ENCODE data around the gene TJAP1.

TJAP1 gene

DNA sequence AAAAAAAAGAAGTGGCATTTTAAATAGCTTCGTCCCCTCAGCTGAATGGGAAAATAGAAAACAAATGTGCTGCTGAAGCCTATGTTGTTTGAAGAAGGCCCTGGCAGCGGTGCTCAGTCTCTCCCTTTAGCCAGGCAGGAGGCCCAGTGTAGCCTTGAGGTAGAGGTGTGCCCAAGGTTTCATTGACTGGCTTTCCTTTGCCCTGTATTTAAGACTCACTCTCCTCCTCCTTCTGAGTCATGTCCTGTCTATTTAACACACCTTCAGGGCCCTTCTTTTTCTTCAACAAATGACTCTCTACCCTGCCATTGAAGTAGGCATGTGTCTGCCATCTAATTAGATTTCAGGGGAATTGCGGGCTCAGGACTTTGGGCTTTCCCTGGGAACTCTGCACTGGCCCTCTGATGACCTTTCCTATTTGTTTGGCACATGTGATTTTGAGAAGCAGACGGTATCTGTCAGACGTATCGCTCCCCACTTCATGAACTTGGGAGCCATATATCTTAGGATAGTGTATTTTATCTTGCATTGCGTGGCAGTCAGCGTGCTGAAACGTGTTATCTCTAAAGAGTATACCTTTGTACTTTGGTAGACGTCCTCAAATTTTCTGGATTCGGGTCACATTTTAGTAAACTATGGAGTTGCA, 4.3 kb downstream of the TJAP1 start:
- no peaks in the 10 kb centered on the region for H3K9me3 ChIP-seq (ENCODE audit: control insufficient read depth, insufficient read depth, low read depth, low read length)
- peaks cover 0 to 29% of the 10 kb centered on the region in 2 experiments; a peak in 2 of 3 replicates for H3K36me3 ChIP-seq (ENCODE audit: control insufficient read depth in 2 of 2, insufficient read depth in 1 of 2, low read length in 2 of 2)
- H3K27ac ChIP-seq (ENCODE audit: extremely low read depth, low read depth, low read length) = no peak overlapping the region
- peaks cover 8% of the 10 kb centered on the region for H3K4me1 ChIP-seq (ENCODE audit: control insufficient read depth, insufficient read depth, low read length)
- TF ChIP-seq ZNF335 (tag by site-specific recombination; conservative IDR thresholded peaks at IDR 0.05) = 0 out of 2 replicates have a peak, but pooled peaks have one; percentile 10
- TF ChIP-seq ZNF830 (tag by site-specific recombination; IDR thresholded peaks at IDR 0.05; ENCODE audit: low read depth) = no peak
- H3K4me3 ChIP-seq (ENCODE audit: low read depth, low read length) = no peak overlapping the region
- POLR2A ChIA-PET = interaction anchor here (0.6 to 1.5 kb wide), 4 partner anchors 35 to 99 kb away, joined by 3 to 11 read pairs (median 4); partner anchors contain the start of genes POLR1C and YIPF3
- CTCF ChIA-PET = interaction anchor here (0.6 to 2.6 kb wide), 5 partner anchors 24 to 535 kb away, joined by 3 to 11 read pairs (median 4); no protein-coding TSS in a partner anchor

DNA sequence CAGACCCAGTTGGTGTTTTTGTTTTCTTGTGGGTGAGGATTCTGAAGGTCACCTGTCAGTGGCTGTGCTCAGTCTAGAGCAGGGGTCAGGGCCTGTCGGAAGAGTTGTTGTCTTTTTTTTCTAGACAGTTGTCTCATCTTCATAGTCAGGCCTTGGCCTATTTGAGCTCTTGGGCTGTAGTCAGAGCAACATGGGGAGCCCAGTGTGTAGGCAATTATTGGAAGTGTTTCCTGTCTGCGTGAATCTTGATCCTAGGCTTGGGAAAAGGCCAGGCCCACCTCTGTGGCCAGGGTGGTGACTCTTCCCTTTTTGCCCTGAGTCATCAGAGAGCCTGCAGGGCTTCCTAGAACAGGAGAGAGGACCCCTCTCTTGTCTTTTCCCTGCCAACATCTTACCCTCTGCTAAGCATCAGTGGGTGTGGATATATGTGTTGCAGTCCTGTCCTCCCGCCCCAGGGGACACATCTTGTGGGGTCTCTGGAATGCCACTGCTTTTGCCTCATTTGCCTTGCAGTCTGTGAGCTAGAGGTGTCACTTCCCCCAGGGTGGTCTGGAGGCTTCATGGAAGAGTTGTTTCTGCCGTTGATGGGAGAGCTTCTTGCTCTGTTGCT, 11.4 kb downstream of the TJAP1 start:
- TF ChIP-seq KLF10 (tag by site-specific recombination; IDR thresholded peaks at IDR 0.05) = no peak
- peak; percentile 59 for TF ChIP-seq ZIC2 (tag by site-specific recombination; IDR thresholded peaks at IDR 0.05)
- no peak for TF ChIP-seq ZNF324 (tag by site-specific recombination; IDR thresholded peaks at IDR 0.05)
- TF ChIP-seq ZNF121 (tag by site-specific recombination; IDR thresholded peaks at IDR 0.05) = no peak
- H3K4me3 ChIP-seq (ENCODE audit: low read depth, low read length) = no peak overlapping the region
- H3K27ac ChIP-seq (ENCODE audit: extremely low read depth, low read depth, low read length) = no peak overlapping the region
- no peaks in the 10 kb centered on the region for H3K9me3 ChIP-seq (ENCODE audit: control insufficient read depth, insufficient read depth, low read depth, low read length)
- CTCF ChIA-PET = interaction anchor here (0.6 to 11.2 kb wide), 3 partner anchors 18 to 31 kb away, joined by 3 to 142 read pairs (median 26); partner anchors contain the start of gene LRRC73
- POLR2A ChIA-PET = interaction anchor here (2.1 kb wide), 1 partner anchor 11 kb away, joined by 13 read pairs; the partner anchor contains the start of gene TJAP1
- no peaks in the 10 kb centered on the region for H3K4me1 ChIP-seq (ENCODE audit: control insufficient read depth, insufficient read depth, low read length)
- peaks cover 0 to 35% of the 10 kb centered on the region in 2 experiments; a peak in 2 of 3 replicates for H3K36me3 ChIP-seq (ENCODE audit: control insufficient read depth in 2 of 2, insufficient read depth in 1 of 2, low read length in 2 of 2)

DNA sequence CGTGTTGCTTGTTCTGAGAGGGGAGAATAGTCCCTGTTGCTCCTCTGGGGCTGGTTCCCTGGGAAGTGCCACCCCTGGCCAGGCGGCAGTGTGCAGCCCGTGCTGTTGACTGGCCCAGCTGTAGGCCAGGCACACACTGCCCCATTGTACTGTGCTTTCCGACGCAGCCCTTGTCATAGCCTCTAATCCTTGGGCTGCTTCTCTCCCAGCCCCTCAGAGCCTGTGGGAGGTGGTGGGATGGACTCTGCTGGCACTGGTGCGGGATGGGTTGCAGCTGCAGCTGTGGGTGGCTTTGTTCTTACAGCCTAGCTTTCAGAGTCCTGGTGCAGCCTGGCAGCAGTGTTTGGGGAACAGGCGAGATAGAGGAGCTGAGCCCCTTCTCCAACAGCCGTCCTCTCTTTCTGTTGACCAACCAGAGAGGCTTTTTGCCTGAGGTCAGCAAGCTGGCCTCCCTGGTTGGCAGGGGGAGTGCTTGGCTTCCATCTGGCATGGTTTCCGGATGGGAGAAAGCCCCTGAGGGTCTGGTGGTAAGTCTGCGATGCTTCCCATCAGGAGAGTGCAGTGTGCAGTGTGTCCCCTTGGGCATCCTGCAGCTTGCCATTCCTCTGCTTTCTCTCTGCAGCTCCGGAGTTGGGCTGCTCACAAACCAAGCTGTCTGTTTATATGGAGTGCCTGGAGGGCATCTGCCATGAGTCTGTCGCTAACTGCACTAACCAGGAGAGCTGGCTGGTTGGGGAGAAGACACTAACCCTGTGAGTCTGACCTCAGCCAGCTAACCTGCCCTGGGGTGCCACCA, 12.1 kb downstream of the TJAP1 start:
- no peaks in the 10 kb centered on the region for H3K9me3 ChIP-seq (ENCODE audit: control insufficient read depth, insufficient read depth, low read depth, low read length)
- H3K27ac ChIP-seq (ENCODE audit: extremely low read depth, low read depth, low read length) = no peak overlapping the region
- TF ChIP-seq ZNF121 (tag by site-specific recombination; IDR thresholded peaks at IDR 0.05) (no peak), ZNF560 (tag by site-specific recombination; IDR thresholded peaks at IDR 0.05; ENCODE audit: borderline replicate concordance) (no peak), ZNF146 (tag by site-specific recombination; IDR thresholded peaks at IDR 0.05) (no peak), EGR2 (tag by site-specific recombination; IDR thresholded peaks at IDR 0.05; ENCODE audit: low read depth) (peak; percentile 76), ZFHX2 (tag by site-specific recombination; conservative IDR thresholded peaks at IDR 0.05) (peak; percentile 81), ZNF561 (tag by site-specific recombination; IDR thresholded peaks at IDR 0.05; ENCODE audit: borderline replicate concordance) (no peak), ZNF354C (tag by site-specific recombination; IDR thresholded peaks at IDR 0.05; ENCODE audit: borderline replicate concordance, low read depth) (no peak)
- POLR2A ChIA-PET = interaction anchor here (0.8 to 2.1 kb wide), 3 partner anchors 9 to 34 kb away, joined by 3 to 13 read pairs (median 4); partner anchors contain the start of genes DLK2 and TJAP1
- no peak overlapping the region for H3K4me3 ChIP-seq (ENCODE audit: low read depth, low read length)
- no peaks in the 10 kb centered on the region for H3K4me1 ChIP-seq (ENCODE audit: control insufficient read depth, insufficient read depth, low read length)
- peaks cover 0 to 41% of the 10 kb centered on the region in 2 experiments; a peak in 2 of 3 replicates for H3K36me3 ChIP-seq (ENCODE audit: control insufficient read depth in 2 of 2, insufficient read depth in 1 of 2, low read length in 2 of 2)
- CTCF ChIA-PET = interaction anchor here (0.6 to 11.2 kb wide), 2 partner anchors 19 to 32 kb away, joined by 3 to 142 read pairs; partner anchors contain the start of gene LRRC73

DNA sequence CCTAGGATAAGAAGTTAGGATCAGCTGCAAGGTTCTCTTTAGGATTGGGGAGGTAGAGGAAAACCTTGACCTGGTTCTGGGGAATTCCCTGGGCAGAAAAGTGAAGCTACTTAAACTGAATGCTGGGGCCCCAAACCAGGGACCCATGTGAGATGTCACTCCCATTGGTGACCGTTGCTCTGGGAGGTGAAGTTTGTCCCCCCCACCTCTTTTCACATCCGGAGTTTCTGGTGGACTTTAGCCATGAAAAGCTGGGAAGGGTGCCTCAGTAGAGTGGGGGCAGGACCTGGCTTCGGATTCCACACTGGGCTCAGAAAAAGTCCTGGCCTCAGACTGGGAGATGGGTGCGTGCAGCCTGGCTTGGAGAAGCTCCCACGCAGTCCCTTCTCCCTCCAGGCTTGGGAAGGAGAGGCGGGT, 13.2 kb downstream of the TJAP1 start:
- ChIA-PET POLR2A (interaction anchor here (0.6 to 2.1 kb wide), 3 partner anchors 11 to 250 kb away, joined by 3 to 13 read pairs (median 4); partner anchors contain the start of gene TJAP1), CTCF (interaction anchor here (0.6 to 11.2 kb wide), 4 partner anchors 11 to 35 kb away, joined by 3 to 142 read pairs (median 3); partner anchors contain the start of gene LRRC73)
- Histone ChIP-seq H3K9me3 (ENCODE audit: control insufficient read depth, insufficient read depth, low read depth, low read length) (no peaks in the 10 kb centered on the region), H3K36me3 (ENCODE audit: control insufficient read depth in 2 of 2, insufficient read depth in 1 of 2, low read length in 2 of 2) (peaks cover 0 to 36% of the 10 kb centered on the region in 2 experiments; a peak in 2 of 3 replicates), H3K27ac (ENCODE audit: extremely low read depth, low read depth, low read length) (no peak overlapping the region), H3K4me1 (ENCODE audit: control insufficient read depth, insufficient read depth, low read length) (no peaks in the 10 kb centered on the region), H3K4me3 (ENCODE audit: low read depth, low read length) (no peak overlapping the region)
- no peak for TF ChIP-seq ZNF223 (tag by site-specific recombination; IDR thresholded peaks at IDR 0.05)
- TF ChIP-seq ZNF2 (tag by site-specific recombination; IDR thresholded peaks at IDR 0.05) = no peak
- no peak for TF ChIP-seq BCL11A (tag by site-specific recombination; IDR thresholded peaks at IDR 0.05; ENCODE audit: low read depth)
- TF ChIP-seq, protein P1, sequence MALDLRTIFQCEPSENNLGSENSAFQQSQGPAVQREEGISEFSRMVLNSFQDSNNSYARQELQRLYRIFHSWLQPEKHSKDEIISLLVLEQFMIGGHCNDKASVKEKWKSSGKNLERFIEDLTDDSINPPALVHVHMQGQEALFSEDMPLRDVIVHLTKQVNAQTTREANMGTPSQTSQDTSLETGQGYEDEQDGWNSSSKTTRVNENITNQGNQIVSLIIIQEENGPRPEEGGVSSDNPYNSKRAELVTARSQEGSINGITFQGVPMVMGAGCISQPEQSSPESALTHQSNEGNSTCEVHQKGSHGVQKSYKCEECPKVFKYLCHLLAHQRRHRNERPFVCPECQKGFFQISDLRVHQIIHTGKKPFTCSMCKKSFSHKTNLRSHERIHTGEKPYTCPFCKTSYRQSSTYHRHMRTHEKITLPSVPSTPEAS (tag by site-specific recombination; IDR thresholded peaks at IDR 0.05) = no peak
- TF ChIP-seq ZNF473 (tag by site-specific recombination; IDR thresholded peaks at IDR 0.05) = no peak
- TF ChIP-seq ZNF146 (tag by site-specific recombination; IDR thresholded peaks at IDR 0.05) = no peak
- no peak for TF ChIP-seq ZNF140 (tag by site-specific recombination; IDR thresholded peaks at IDR 0.05)
- no peak for TF ChIP-seq ZNF501 (tag by site-specific recombination; IDR thresholded peaks at IDR 0.05)
